ENCODE data around the gene MEA1.

GRCh38 chr6:42963179-42963854 is 50.4 kb downstream of the MEA1 start:
- TF ChIP-seq FOXM1 (IDR thresholded peaks at IDR 0.05; ENCODE audit: borderline replicate concordance, low read depth) (no peak), REST (IDR thresholded peaks at IDR 0.05; ENCODE audit: low read depth) (no peak), CEBPB (IDR thresholded peaks at IDR 0.05) (no peak), ZBTB7A (IDR thresholded peaks at IDR 0.05; ENCODE audit: low read depth) (no peak), EGR1 (IDR thresholded peaks at IDR 0.05) (no peak), TCF12 (IDR thresholded peaks at IDR 0.05; ENCODE audit: low read depth) (no peak), EP300 (IDR thresholded peaks at IDR 0.05; ENCODE audit: borderline replicate concordance) (no peak), TEAD4 (IDR thresholded peaks at IDR 0.05) (no peak)
- TF ChIP-seq, protein P1, sequence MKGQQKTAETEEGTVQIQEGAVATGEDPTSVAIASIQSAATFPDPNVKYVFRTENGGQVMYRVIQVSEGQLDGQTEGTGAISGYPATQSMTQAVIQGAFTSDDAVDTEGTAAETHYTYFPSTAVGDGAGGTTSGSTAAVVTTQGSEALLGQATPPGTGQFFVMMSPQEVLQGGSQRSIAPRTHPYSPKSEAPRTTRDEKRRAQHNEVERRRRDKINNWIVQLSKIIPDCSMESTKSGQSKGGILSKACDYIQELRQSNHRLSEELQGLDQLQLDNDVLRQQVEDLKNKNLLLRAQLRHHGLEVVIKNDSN (IDR thresholded peaks at IDR 0.05), result no peak
- TF ChIP-seq, protein P2, sequence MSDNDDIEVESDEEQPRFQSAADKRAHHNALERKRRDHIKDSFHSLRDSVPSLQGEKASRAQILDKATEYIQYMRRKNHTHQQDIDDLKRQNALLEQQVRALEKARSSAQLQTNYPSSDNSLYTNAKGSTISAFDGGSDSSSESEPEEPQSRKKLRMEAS (IDR thresholded peaks at IDR 0.05), result no peak

All from Ishikawa (cell line).